HEK293 (cell line): ENCODE measurements around the gene ANO2.

Experiments used
- CTCF ChIA-PET: fragments of 350-600 bp; formaldehyde crosslinking; extraction: SDS; loops from one replicate; lab custom pipeline; 2021; ENCODE audit warnings: antibody characterized with exemption; lab: Yijun Ruan, JAX
- POLR2A ChIA-PET: fragments of 300-600 bp; formaldehyde crosslinking; extraction: SDS; loops from one replicate; lab custom pipeline; 2020; ENCODE audit warnings: antibody characterized with exemption, inconsistent platforms; lab: Yijun Ruan, JAX
- H3K27ac ChIP-seq: fragments of 200-500 bp; sonication (Bioruptor generic); 2 replicates; pipeline ENCODE4 v1.5.1; 2014; ENCODE audit warnings: low read depth, low read length, control low read depth, inconsistent platforms; ENCODE audit errors: extremely low read depth
- H3K36me3 ChIP-seq, 2 experiments: fragments of 200-500 bp in 1 of 2; sonication (Bioruptor generic) in 1 of 2; 1 replicate in 1 of 2; 2 replicates in 1 of 2; pipeline ENCODE4 v1.5.1; 2014 to 2017; ENCODE audit warnings: inconsistent platforms in 2 of 2, low read length in 2 of 2; ENCODE audit not compliant: control insufficient read depth in 2 of 2, insufficient read depth in 1 of 2
- H3K4me1 ChIP-seq: fragments of 200-500 bp; sonication (Bioruptor generic); 2 replicates; pipeline ENCODE4 v1.5.1; 2014; ENCODE audit warnings: mild to moderate bottlenecking, low read length, inconsistent platforms; ENCODE audit not compliant: control insufficient read depth, insufficient read depth
- H3K4me3 ChIP-seq: 2 replicates; pipeline ENCODE4 v1.5.1; 2011; ENCODE audit warnings: low read depth, mild to moderate bottlenecking, control low read depth, low read length, moderate library complexity
- H3K9me3 ChIP-seq: fragments of 200-500 bp; sonication (Bioruptor generic); 2 replicates; pipeline ENCODE4 v1.5.1; 2014; ENCODE audit warnings: low read depth, low read length, inconsistent platforms; ENCODE audit not compliant: control insufficient read depth, insufficient read depth
- ELK4 ChIP-seq: IDR thresholded peaks from 2 replicates; pipeline ENCODE4 v1.6.1; 2011; ENCODE audit warnings: mild to moderate bottlenecking, low read depth, low read length, borderline replicate concordance
- HIC1 ChIP-seq: fragments of 450-650 bp; formaldehyde crosslinking; IDR thresholded peaks from 2 replicates; pipeline ENCODE4 v1.5.1; 2016; ENCODE audit warnings: missing biosample characterization, missing genetic modification characterization
- OSR2 ChIP-seq: fragments of 450-650 bp; formaldehyde crosslinking; IDR thresholded peaks from 2 replicates; pipeline ENCODE4 v1.5.1; 2016; ENCODE audit warnings: missing biosample characterization, missing genetic modification characterization
- PRDM1 ChIP-seq: fragments of 450-650 bp; formaldehyde crosslinking; IDR thresholded peaks from 2 replicates; pipeline ENCODE4; 2016; ENCODE audit warnings: missing biosample characterization, missing genetic modification characterization
- REPIN1 ChIP-seq: fragments of 450-650 bp; formaldehyde crosslinking; IDR thresholded peaks from 2 replicates; pipeline ENCODE4 v1.5.1; 2017; ENCODE audit warnings: missing biosample characterization, missing genetic modification characterization, low read depth
- TCF7L2 ChIP-seq: IDR thresholded peaks from 2 replicates; pipeline ENCODE4 v1.6.1; 2011; ENCODE audit warnings: low read depth, mild to moderate bottlenecking, inconsistent platforms, low read length, moderate library complexity, borderline replicate concordance
- ZBTB20 ChIP-seq: fragments of 450-650 bp; formaldehyde crosslinking; IDR thresholded peaks from 2 replicates; pipeline ENCODE4 v1.5.1; 2016; ENCODE audit warnings: missing biosample characterization, missing genetic modification characterization
- ZBTB48 ChIP-seq: fragments of 450-650 bp; formaldehyde crosslinking; IDR thresholded peaks from 2 replicates; pipeline ENCODE4 v1.5.1; 2016; ENCODE audit warnings: missing biosample characterization, missing genetic modification characterization
- ZNF114 ChIP-seq: fragments of 450-650 bp; formaldehyde crosslinking; IDR thresholded peaks from 2 replicates; pipeline ENCODE4 v1.5.0; 2017; ENCODE audit warnings: missing biosample characterization, missing genetic modification characterization
- ZNF184 ChIP-seq: fragments of 450-650 bp; IDR thresholded peaks from 2 replicates; pipeline ENCODE4 v1.5.1; 2018; ENCODE audit warnings: missing biosample characterization, mild to moderate bottlenecking, missing genetic modification characterization
- ZNF221 ChIP-seq: fragments of 450-650 bp; formaldehyde crosslinking; IDR thresholded peaks from 2 replicates; pipeline ENCODE4 v1.5.1; 2017; ENCODE audit warnings: missing biosample characterization, missing genetic modification characterization, borderline replicate concordance
- ZNF239 ChIP-seq: fragments of 450-650 bp; formaldehyde crosslinking; IDR thresholded peaks from 2 replicates; pipeline ENCODE4 v1.5.1; 2016; ENCODE audit warnings: missing biosample characterization, missing genetic modification characterization
- ZNF324 ChIP-seq: fragments of 450-650 bp; formaldehyde crosslinking; IDR thresholded peaks from 2 replicates; pipeline ENCODE4 v1.5.1; 2016; ENCODE audit warnings: missing biosample characterization, missing genetic modification characterization
- ZNF341 ChIP-seq: fragments of 450-650 bp; formaldehyde crosslinking; IDR thresholded peaks from 2 replicates; pipeline ENCODE4; 2016; ENCODE audit warnings: low read depth, missing biosample characterization, missing genetic modification characterization
- ZNF350 ChIP-seq: fragments of 450-650 bp; formaldehyde crosslinking; IDR thresholded peaks from 2 replicates; pipeline ENCODE4 v1.5.0; 2017; ENCODE audit warnings: missing biosample characterization, mild to moderate bottlenecking, missing genetic modification characterization
- ZNF366 ChIP-seq: fragments of 450-650 bp; formaldehyde crosslinking; conservative IDR thresholded peaks from 2 replicates; pipeline ENCODE4 v1.5.1; 2016; ENCODE audit warnings: missing biosample characterization, missing genetic modification characterization
- ZNF37A ChIP-seq: fragments of 450-650 bp; IDR thresholded peaks from 2 replicates; pipeline ENCODE4 v1.5.1; 2018; ENCODE audit warnings: missing biosample characterization, missing genetic modification characterization
- ZNF423 ChIP-seq: fragments of 450-650 bp; formaldehyde crosslinking; IDR thresholded peaks from 2 replicates; pipeline ENCODE4 v1.5.1; 2016; ENCODE audit warnings: missing biosample characterization, missing genetic modification characterization
- ZNF433 ChIP-seq: fragments of 450-650 bp; formaldehyde crosslinking; IDR thresholded peaks from 2 replicates; pipeline ENCODE4 v1.5.1; 2016; ENCODE audit warnings: missing biosample characterization, missing genetic modification characterization, low read depth
- ZNF518A ChIP-seq: fragments of 450-650 bp; formaldehyde crosslinking; conservative IDR thresholded peaks from 2 replicates; pipeline ENCODE4 v1.5.1; 2016; ENCODE audit warnings: low read depth, missing biosample characterization, missing genetic modification characterization
- ZNF558 ChIP-seq: fragments of 450-650 bp; formaldehyde crosslinking; IDR thresholded peaks from 2 replicates; pipeline ENCODE4 v1.5.1; 2016; ENCODE audit warnings: missing biosample characterization, missing genetic modification characterization
- ZNF626 ChIP-seq: fragments of 450-650 bp; sonication (Bioruptor Pico); formaldehyde crosslinking; IDR thresholded peaks from 2 replicates; pipeline ENCODE4 v1.5.1; 2018; ENCODE audit warnings: missing biosample characterization, missing genetic modification characterization, inconsistent platforms
- ZSCAN23 ChIP-seq: fragments of 450-650 bp; formaldehyde crosslinking; IDR thresholded peaks from 2 replicates; pipeline ENCODE4 v1.5.1; 2016; ENCODE audit warnings: missing biosample characterization, missing genetic modification characterization
- TF ChIP-seq, protein P1 (sequence below): fragments of 450-650 bp; formaldehyde crosslinking; IDR thresholded peaks from 2 replicates; pipeline ENCODE4 v1.5.1; 2017; ENCODE audit warnings: missing biosample characterization, missing genetic modification characterization
- TF ChIP-seq, protein P2 (sequence below): fragments of 450-650 bp; IDR thresholded peaks from 2 replicates; pipeline ENCODE4 v1.5.1; 2018; ENCODE audit warnings: missing biosample characterization, mild to moderate bottlenecking, missing genetic modification characterization

Gene ANO2

DNA sequence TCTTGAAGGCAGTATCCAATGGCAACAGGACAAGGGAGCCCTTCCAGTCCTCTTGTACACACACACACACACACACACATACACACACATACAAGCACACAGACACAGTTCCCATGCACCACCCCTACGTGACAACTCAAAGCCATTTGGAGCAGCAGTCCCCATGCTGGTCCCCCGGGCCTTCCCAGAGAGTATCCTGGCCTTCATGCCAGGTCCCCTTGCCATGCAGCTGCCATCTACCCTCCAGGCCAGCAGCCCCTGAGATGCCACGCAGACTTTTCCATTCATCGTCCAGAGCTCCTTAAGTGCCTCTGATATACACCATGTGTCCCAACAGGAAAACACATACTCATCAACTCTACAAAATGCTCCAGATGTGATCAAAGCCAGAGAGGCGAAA, 159.5 kb downstream of the ANO2 start (continued):
- no peak for TF ChIP-seq ZNF184
- no peak for TF ChIP-seq ZNF423
- no peak for TF ChIP-seq ZBTB20 (tag by site-specific recombination)
- no peak for TF ChIP-seq HIC1 (tag by site-specific recombination)
- TF ChIP-seq ZNF37A = no peak
- no peak for TF ChIP-seq ZNF221 (tag by site-specific recombination)
- no peak for TF ChIP-seq ZNF239 (tag by site-specific recombination)
- no peak for TF ChIP-seq ZSCAN23 (tag by site-specific recombination)
- TF ChIP-seq ZNF114 (tag by site-specific recombination) = no peak

DNA sequence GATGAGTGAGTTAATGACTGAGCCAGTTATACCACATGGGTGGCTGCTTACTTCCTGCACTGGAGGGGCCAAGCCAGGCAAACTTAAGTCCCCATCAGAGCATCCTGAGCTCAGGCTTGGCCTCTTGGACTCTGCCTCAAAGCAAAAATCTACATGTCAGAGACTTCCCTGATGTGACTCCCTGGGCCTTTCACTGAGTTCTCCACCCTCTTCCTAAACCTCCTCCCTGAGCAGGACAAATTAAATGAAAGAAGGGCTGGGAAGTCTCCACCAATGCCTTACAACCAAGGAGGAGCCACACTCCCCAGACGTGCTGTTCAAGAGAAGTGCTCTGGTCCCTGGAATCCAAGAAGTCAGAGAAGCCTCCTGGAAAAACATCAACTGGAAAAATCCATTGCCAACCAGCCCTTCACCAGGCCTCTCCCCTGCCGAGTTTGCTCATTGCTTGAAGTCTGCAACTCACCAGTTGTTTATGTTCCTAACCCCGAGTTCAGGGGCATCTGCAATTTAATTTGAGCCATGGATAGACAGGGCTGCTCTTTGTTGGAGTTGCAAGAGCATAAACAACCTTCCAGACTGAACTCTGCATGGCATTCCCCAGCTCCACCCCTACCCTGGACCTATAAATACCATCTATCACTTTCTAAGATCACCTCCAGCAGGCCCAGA, 160.5 kb downstream of the ANO2 start:
- H3K4me3 ChIP-seq = no peak overlapping the region
- ChIA-PET POLR2A (no interaction called here), CTCF (interaction anchor here (0.6 to 0.9 kb wide), 4 partner anchors 11 to 39 kb away, joined by 3 to 5 read pairs (median 4); no protein-coding TSS in a partner anchor)
- H3K27ac ChIP-seq = no peak overlapping the region
- peaks cover 15% of the 10 kb centered on the region for H3K4me1 ChIP-seq
- no peaks in the 10 kb centered on the region for H3K36me3 ChIP-seq
- no peaks in the 10 kb centered on the region for H3K9me3 ChIP-seq
- TF ChIP-seq ZBTB48 (tag by site-specific recombination) = no peak
- no peak for TF ChIP-seq REPIN1 (tag by site-specific recombination)
- TF ChIP-seq ZNF433 (tag by site-specific recombination) = no peak
- TF ChIP-seq ZBTB20 (tag by site-specific recombination) = no peak
- no peak for TF ChIP-seq ZNF626 (tag by site-specific recombination)
- no peak for TF ChIP-seq ZNF366 (tag by site-specific recombination)
- TF ChIP-seq TCF7L2 = no peak
- no peak for TF ChIP-seq ZNF341 (tag by site-specific recombination)
- TF ChIP-seq ZNF518A = no peak
- no peak for TF ChIP-seq ZNF239 (tag by site-specific recombination)
- TF ChIP-seq ZNF324 (tag by site-specific recombination) = no peak
- no peak for TF ChIP-seq OSR2 (tag by site-specific recombination)
- no peak for TF ChIP-seq ZNF350 (tag by site-specific recombination)
- TF ChIP-seq PRDM1 (tag by site-specific recombination) = no peak
- TF ChIP-seq ELK4 = no peak
- no peak for TF ChIP-seq ZNF558 (tag by site-specific recombination)
- TF ChIP-seq, protein P1, sequence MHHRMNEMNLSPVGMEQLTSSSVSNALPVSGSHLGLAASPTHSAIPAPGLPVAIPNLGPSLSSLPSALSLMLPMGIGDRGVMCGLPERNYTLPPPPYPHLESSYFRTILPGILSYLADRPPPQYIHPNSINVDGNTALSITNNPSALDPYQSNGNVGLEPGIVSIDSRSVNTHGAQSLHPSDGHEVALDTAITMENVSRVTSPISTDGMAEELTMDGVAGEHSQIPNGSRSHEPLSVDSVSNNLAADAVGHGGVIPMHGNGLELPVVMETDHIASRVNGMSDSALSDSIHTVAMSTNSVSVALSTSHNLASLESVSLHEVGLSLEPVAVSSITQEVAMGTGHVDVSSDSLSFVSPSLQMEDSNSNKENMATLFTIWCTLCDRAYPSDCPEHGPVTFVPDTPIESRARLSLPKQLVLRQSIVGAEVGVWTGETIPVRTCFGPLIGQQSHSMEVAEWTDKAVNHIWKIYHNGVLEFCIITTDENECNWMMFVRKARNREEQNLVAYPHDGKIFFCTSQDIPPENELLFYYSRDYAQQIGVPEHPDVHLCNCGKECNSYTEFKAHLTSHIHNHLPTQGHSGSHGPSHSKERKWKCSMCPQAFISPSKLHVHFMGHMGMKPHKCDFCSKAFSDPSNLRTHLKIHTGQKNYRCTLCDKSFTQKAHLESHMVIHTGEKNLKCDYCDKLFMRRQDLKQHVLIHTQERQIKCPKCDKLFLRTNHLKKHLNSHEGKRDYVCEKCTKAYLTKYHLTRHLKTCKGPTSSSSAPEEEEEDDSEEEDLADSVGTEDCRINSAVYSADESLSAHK (tag by site-specific recombination) = no peak
- TF ChIP-seq, protein P2, sequence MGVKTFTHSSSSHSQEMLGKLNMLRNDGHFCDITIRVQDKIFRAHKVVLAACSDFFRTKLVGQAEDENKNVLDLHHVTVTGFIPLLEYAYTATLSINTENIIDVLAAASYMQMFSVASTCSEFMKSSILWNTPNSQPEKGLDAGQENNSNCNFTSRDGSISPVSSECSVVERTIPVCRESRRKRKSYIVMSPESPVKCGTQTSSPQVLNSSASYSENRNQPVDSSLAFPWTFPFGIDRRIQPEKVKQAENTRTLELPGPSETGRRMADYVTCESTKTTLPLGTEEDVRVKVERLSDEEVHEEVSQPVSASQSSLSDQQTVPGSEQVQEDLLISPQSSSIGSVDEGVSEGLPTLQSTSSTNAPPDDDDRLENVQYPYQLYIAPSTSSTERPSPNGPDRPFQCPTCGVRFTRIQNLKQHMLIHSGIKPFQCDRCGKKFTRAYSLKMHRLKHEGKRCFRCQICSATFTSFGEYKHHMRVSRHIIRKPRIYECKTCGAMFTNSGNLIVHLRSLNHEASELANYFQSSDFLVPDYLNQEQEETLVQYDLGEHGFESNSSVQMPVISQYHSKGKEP (tag by site-specific recombination) = no peak
